A549 treated with AZD2906 at 1 μM for 4 hours (cell line): ENCODE measurements around the gene RASA2. TPM values are rescaled to one million over a fixed set of nuclear protein-coding genes. Genes with fewer than 3 reads are reported as not detected.

Experiments
- total RNA-seq: library from RNA; stranded (reverse); fragments of 200-300 nt; extraction: Qiagen RNA extraction; gene quantifications from 5 replicates; pipeline ENCODE4 v1.2.3, GENCODE V29; 2022

Gene RASA2
- total RNA-seq = 5.4 to 8.0 TPM (median 7.4 TPM) in 5 replicates

GRCh38 chr3:141486746-141487520, at the start of gene RASA2:
RASA2 (plus strand) TSS chr3:141487027; CDS start chr3:141487084, 57 bp downstream.

Other genes with a start within 250 kb of the RASA2 start
- 60.6 to 102 TPM (median 77.5 TPM) in 5 replicates for gene ZBTB38, start 118.5 kb upstream of the RASA2 start, total RNA-seq